Neural cell (in vitro differentiated cells): ENCODE results near the gene POLR1D. TPM values are rescaled to one million over a fixed set of nuclear protein-coding genes. Genes with fewer than 3 reads are reported as not detected.
A peak's percentile ranks its signal among the peaks of the same experiment; 100 is the strongest.

ENCODE experiments used
- H2AFZ ChIP-seq: fragments of 200-600, 300-800 bp; sonication (generic), shearing (Covaris generic); 2 replicates; pipeline ENCODE4 v1.6.0; 2014; ENCODE audit warnings: low read depth, mild to moderate bottlenecking, antibody characterized with exemption, low read length, moderate library complexity
- H3F3A ChIP-seq: fragments of 200-600 bp; shearing (Covaris generic); 2 replicates; pipeline ENCODE4 v1.6.1; 2016; ENCODE audit warnings: mild to moderate bottlenecking, moderate library complexity, mixed read lengths, antibody characterized with exemption, low read length; ENCODE audit not compliant: insufficient read depth, poor library complexity, severe bottlenecking
- H3K27ac ChIP-seq: fragments of 200-600, 300-800 bp; sonication (generic), shearing (Covaris generic); 2 replicates; pipeline ENCODE4 v1.5.1; 2014; ENCODE audit warnings: mild to moderate bottlenecking, low read length, moderate library complexity
- H3K27me3 ChIP-seq: fragments of 300-800, 200-600 bp; sonication (generic), shearing (Covaris generic); 2 replicates; pipeline ENCODE4 v1.6.0; 2014; ENCODE audit warnings: mild to moderate bottlenecking, low read depth, low read length, moderate library complexity; ENCODE audit not compliant: insufficient read depth
- H3K36me3 ChIP-seq: fragments of 300-800, 200-600 bp; sonication (generic), shearing (Covaris generic); 2 replicates; pipeline ENCODE4 v1.5.1; 2014; ENCODE audit warnings: mild to moderate bottlenecking, antibody characterized with exemption, low read length, moderate library complexity; ENCODE audit not compliant: insufficient read depth
- H3K4me2 ChIP-seq: fragments of 300-800, 200-600 bp; sonication (generic), shearing (Covaris generic); 2 replicates; pipeline ENCODE4 v1.6.0; 2014; ENCODE audit warnings: mild to moderate bottlenecking, low read length
- H3K4me3 ChIP-seq: fragments of 300-800, 200-600 bp; sonication (generic), shearing (Covaris generic); 2 replicates; pipeline ENCODE4 v1.5.1; 2014; ENCODE audit warnings: mild to moderate bottlenecking, low read length, moderate library complexity
- H3K79me2 ChIP-seq: fragments of 200-600 bp; shearing (Covaris generic); replicated peaks from 2 replicates; pipeline ENCODE4 v1.6.0; 2014; ENCODE audit warnings: mild to moderate bottlenecking, low read length, moderate library complexity; ENCODE audit not compliant: insufficient read depth
- H3K9ac ChIP-seq: fragments of 300-800, 200-600 bp; sonication (generic), shearing (Covaris generic); 2 replicates; pipeline ENCODE4 v1.6.1; 2016; ENCODE audit warnings: mild to moderate bottlenecking, low read length, mixed read lengths
- H3K9me2 ChIP-seq: fragments of 200-600 bp; shearing (Covaris generic); 2 replicates; pipeline ENCODE4 v1.6.1; 2016; ENCODE audit warnings: mild to moderate bottlenecking, low read length, mixed read lengths; ENCODE audit not compliant: insufficient read depth
- H3K9me3 ChIP-seq: fragments of 200-600, 300-800 bp; sonication (generic), shearing (Covaris generic); 2 replicates; pipeline ENCODE4 v1.6.1; 2016; ENCODE audit warnings: mild to moderate bottlenecking, mixed run types, low read length, moderate library complexity, mixed read lengths
- H4K20me1 ChIP-seq: fragments of 200-600 bp; shearing (Covaris generic); 2 replicates; pipeline ENCODE4 v1.6.1; 2016; ENCODE audit warnings: mild to moderate bottlenecking, mixed run types; ENCODE audit not compliant: insufficient read depth
- CTCF ChIP-seq: fragments of 450-650 bp; IDR thresholded peaks from 2 replicates; pipeline ENCODE4 v1.5.1; 2014; ENCODE audit warnings: antibody characterized with exemption, mild to moderate bottlenecking, moderate library complexity; ENCODE audit not compliant: poor library complexity, severe bottlenecking
- EP300 ChIP-seq: fragments of 450-650 bp; conservative IDR thresholded peaks from 2 replicates; pipeline ENCODE4 v1.6.1; 2014; ENCODE audit warnings: antibody characterized with exemption, mild to moderate bottlenecking, moderate library complexity; ENCODE audit not compliant: poor library complexity, severe bottlenecking
- EZH2 ChIP-seq: fragments of 200-600, 300-800 bp; shearing (Covaris generic), sonication (generic); IDR thresholded peaks from 2 replicates; pipeline ENCODE4 v1.6.1; 2014; ENCODE audit warnings: antibody characterized with exemption, low read length, borderline replicate concordance, mild to moderate bottlenecking; ENCODE audit not compliant: insufficient read depth, poor library complexity, severe bottlenecking
- MXI1 ChIP-seq: fragments of 450-650 bp; conservative IDR thresholded peaks from 2 replicates; pipeline ENCODE4 v1.6.1; 2014; ENCODE audit warnings: antibody characterized with exemption, mild to moderate bottlenecking; ENCODE audit not compliant: poor library complexity, severe bottlenecking
- POLR2AphosphoS5 ChIP-seq: IDR thresholded peaks from 2 replicates; pipeline ENCODE4 v1.6.1; 2012
- RAD21 ChIP-seq: fragments of 450-650 bp; conservative IDR thresholded peaks from 2 replicates; pipeline ENCODE4 v1.6.1; 2014; ENCODE audit warnings: antibody characterized with exemption, mild to moderate bottlenecking, moderate library complexity
- REST ChIP-seq: IDR thresholded peaks from 2 replicates; pipeline ENCODE4 v1.6.1; 2012; ENCODE audit warnings: borderline replicate concordance
- SMC3 ChIP-seq: fragments of 450-650 bp; conservative IDR thresholded peaks from 2 replicates; pipeline ENCODE4 v1.6.1; 2014; ENCODE audit warnings: antibody characterized with exemption, mild to moderate bottlenecking, moderate library complexity; ENCODE audit not compliant: poor library complexity
- TAF1 ChIP-seq: IDR thresholded peaks from 2 replicates; pipeline ENCODE4 v1.6.1; 2012; ENCODE audit warnings: low read depth
- polyA minus RNA-seq: library from RNA; depleted of rRNA, polyadenylated mRNA; stranded (reverse); fragments of >200 nt; gene quantifications from 2 replicates; pipeline ENCODE4 v1.2.3, GENCODE V29; 2014
- polyA plus RNA-seq: library from polyadenylated mRNA; depleted of rRNA; stranded (reverse); fragments of >200 nt; gene quantifications from 2 replicates; pipeline ENCODE4 v1.2.3, GENCODE V29; 2014

Gene POLR1D
- polyA plus RNA-seq (134 and 179 TPM in 2 replicates), polyA minus RNA-seq (43.6 and 60.1 TPM in 2 replicates)

GRCh38 chr13:27621366-27622101 is at the start of gene POLR1D:
Gene POLR1D, plus strand, starts transcription at chr13:27621892. Its CDS starts 92 bp downstream, at chr13:27621984.
- H3K9ac ChIP-seq, result peak within 1 kb of the TSS; percentile 79
- peak within 1 kb of the TSS; percentile 96 for H2AFZ ChIP-seq
- H3K27ac ChIP-seq, result peak within 1 kb of the TSS; percentile 77

GRCh38 chr13:27572234-27572901 is 49.3 kb upstream of the POLR1D start:
- Histone ChIP-seq H3F3A (no peaks in the 10 kb centered on the region), H3K4me2 (no peak overlapping the region), H2AFZ (no peak overlapping the region), H3K9me2 (no peaks in the 10 kb centered on the region), H3K4me3 (no peak overlapping the region), H3K27me3 (no peaks in the 10 kb centered on the region), H3K36me3 (no peaks in the 10 kb centered on the region), H3K9ac (no peak overlapping the region), H4K20me1 (no peaks in the 10 kb centered on the region), H3K79me2 (no peaks in the 10 kb centered on the region), H3K9me3 (no peaks in the 10 kb centered on the region), H3K27ac (no peak overlapping the region)
- TF ChIP-seq EP300 (no peak), POLR2AphosphoS5 (no peak), EZH2 (no peak)

More at GRCh38 chr13:27621366-27622101, at the start of gene POLR1D:
- H3K4me3 ChIP-seq, result peak within 1 kb of the TSS; percentile 93
- H3K4me2 ChIP-seq, result peak within 1 kb of the TSS; percentile 83
- H4K20me1 ChIP-seq, result no peaks in the 10 kb centered on the region
- peaks cover 16% of the 10 kb centered on the region for H3K79me2 ChIP-seq
- peaks cover 11% of the 10 kb centered on the region for H3K36me3 ChIP-seq
- no peaks in the 10 kb centered on the region for H3K9me3 ChIP-seq
- peak; percentile 14 for TF ChIP-seq REST
- no peak for TF ChIP-seq SMC3
- TF ChIP-seq RAD21, result no peak
- TF ChIP-seq MXI1, result peak; percentile 75
- peak; percentile 21 for TF ChIP-seq EP300
- TF ChIP-seq POLR2AphosphoS5, result peak; percentile 90
- peak; percentile 60 for TF ChIP-seq TAF1
- H3F3A ChIP-seq, result no peaks in the 10 kb centered on the region
- no peaks in the 10 kb centered on the region for H3K27me3 ChIP-seq
- no peaks in the 10 kb centered on the region for H3K9me2 ChIP-seq

- no peaks in the 10 kb centered on the region for H3K79me2 ChIP-seq
- no peak overlapping the region for H3K4me2 ChIP-seq
- H3K27ac ChIP-seq, result no peak overlapping the region
- no peak overlapping the region for H3K9ac ChIP-seq
- no peaks in the 10 kb centered on the region for H3F3A ChIP-seq
- no peaks in the 10 kb centered on the region for H3K9me3 ChIP-seq
- no peak overlapping the region for H2AFZ ChIP-seq
- H3K9me2 ChIP-seq, result no peaks in the 10 kb centered on the region
- no peaks in the 10 kb centered on the region for H3K27me3 ChIP-seq
- no peak for TF ChIP-seq SMC3
- TF ChIP-seq POLR2AphosphoS5, result no peak
- TF ChIP-seq EP300, result no peak
- no peak for TF ChIP-seq MXI1
- no peak for TF ChIP-seq REST
- TF ChIP-seq TAF1, result no peak
- TF ChIP-seq CTCF, result no peak
- no peak for TF ChIP-seq EZH2
- TF ChIP-seq RAD21, result no peak
- H4K20me1 ChIP-seq, result no peaks in the 10 kb centered on the region
- no peaks in the 10 kb centered on the region for H3K36me3 ChIP-seq
- no peak overlapping the region for H3K4me3 ChIP-seq
These were observed 48.4 kb upstream of the POLR1D start for GRCh38 chr13:27573265-27573664.
